Measurements from ENCODE around the gene PRDX6. TPM values are rescaled to one million over a fixed set of nuclear protein-coding genes. Genes with fewer than 3 reads are reported as not detected.
A peak's percentile ranks its signal among the peaks of the same experiment; 100 is the strongest.

The PRDX6 gene
- total RNA-seq, 2 donors from 2014 or later = 483 to 623 TPM

DNA sequence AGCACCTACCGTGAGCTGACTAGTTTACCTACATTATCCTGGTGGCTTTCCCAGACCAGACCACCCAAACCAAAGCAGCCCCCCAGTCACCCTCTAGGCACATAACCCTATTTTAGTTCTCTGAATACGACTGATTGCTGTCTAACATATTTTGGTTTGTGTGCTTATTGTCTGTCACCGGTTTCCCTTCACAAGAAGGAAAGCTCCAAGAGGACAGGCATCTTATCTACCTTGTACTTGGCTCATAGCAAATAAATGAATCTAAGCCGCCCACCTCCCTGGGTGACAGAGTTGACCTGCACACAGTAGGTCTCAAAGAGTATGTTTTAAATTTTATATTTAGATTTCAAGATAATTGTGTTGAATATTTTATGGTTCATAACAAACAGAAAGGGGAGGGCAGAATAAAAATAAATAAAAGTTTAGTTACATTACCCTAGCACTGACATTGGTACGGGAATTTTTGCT is 904 bp upstream of the PRDX6 start:
- Histone ChIP-seq H3K4me3 (ENCODE audit: low read length) (peak overlapping the region; percentile 92), H3K27me3 (ENCODE audit: control insufficient read depth, insufficient read depth, low read length, poor library complexity, severe bottlenecking) (no peaks in the 10 kb centered on the region), H3K9me3 (ENCODE audit: control insufficient read depth, low read length) (peaks cover 23% of the 10 kb centered on the region), H3K4me1 (ENCODE audit: control insufficient read depth, insufficient read depth, low read length) (peaks cover 4% of the 10 kb centered on the region), H3K27ac (ENCODE audit: low read depth, low read length) (no peak overlapping the region), H3K9ac (ENCODE audit: extremely low read depth, low read length, poor library complexity, severe bottlenecking) (peak overlapping the region; percentile 75), H3K36me3 (ENCODE audit: control insufficient read depth, insufficient read depth, low read length) (peaks cover 50% of the 10 kb centered on the region)
- peaks cover 41% of the 10 kb centered on the region for H3K4me1 Mint-ChIP-seq
- H3K9me3 Mint-ChIP-seq = peaks cover 23% of the 10 kb centered on the region
- DNase-seq = no peak
- H3K27me3 Mint-ChIP-seq (ENCODE audit: insufficient read depth) = no peaks in the 10 kb centered on the region
- peak overlapping the region; percentile 88 for H3K27ac Mint-ChIP-seq
- H3K4me3 Mint-ChIP-seq = peak overlapping the region; percentile 97
- H3K36me3 Mint-ChIP-seq (ENCODE audit: low read depth) = peaks cover 53% of the 10 kb centered on the region
- TF ChIP-seq, protein P1, sequence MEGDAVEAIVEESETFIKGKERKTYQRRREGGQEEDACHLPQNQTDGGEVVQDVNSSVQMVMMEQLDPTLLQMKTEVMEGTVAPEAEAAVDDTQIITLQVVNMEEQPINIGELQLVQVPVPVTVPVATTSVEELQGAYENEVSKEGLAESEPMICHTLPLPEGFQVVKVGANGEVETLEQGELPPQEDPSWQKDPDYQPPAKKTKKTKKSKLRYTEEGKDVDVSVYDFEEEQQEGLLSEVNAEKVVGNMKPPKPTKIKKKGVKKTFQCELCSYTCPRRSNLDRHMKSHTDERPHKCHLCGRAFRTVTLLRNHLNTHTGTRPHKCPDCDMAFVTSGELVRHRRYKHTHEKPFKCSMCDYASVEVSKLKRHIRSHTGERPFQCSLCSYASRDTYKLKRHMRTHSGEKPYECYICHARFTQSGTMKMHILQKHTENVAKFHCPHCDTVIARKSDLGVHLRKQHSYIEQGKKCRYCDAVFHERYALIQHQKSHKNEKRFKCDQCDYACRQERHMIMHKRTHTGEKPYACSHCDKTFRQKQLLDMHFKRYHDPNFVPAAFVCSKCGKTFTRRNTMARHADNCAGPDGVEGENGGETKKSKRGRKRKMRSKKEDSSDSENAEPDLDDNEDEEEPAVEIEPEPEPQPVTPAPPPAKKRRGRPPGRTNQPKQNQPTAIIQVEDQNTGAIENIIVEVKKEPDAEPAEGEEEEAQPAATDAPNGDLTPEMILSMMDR (conservative IDR thresholded peaks at IDR 0.05) = no peak
- WGBS, 2 experiments (ENCODE audit: insufficient coverage in 1 of 2, insufficient read length in 1 of 2) = 61 to 90% methylated on average over 2 to 5 of the region's 5 CpGs

DNA sequence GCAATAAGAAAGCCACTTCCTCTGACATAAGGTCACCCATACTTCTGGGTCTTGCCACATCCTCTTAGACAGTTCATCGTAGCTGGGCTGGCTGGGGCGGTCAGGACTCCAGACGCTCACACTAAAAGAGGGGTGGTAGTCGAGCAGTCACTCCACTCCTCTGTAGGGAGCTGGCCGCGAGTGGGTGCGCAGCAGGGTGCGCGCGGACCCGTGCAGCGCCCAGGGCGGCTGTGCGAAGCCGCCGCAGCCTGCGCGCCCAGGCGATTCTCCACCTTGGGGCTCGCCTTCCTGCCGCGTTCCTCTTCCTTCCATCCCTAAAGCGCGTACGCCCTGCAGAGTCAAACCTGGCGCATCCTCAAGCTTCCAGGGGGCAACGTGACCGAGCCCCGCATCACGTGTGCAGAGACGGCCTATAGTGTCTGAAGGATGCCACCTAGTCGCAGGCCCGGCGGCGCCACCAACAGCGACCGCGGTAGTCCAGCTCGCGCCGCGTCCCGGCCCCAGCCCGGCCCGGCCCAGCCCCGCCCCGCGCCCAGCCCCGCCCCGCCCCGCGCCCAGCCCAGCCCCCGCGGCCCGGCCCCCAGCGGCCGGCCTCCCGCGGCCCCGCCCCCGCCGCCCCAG is 360 bp upstream of the PRDX6 start:
- TF ChIP-seq, protein P1 (conservative IDR thresholded peaks at IDR 0.05) = no peak
- Histone ChIP-seq H3K4me1 (ENCODE audit: control insufficient read depth, insufficient read depth, low read length) (peaks cover 4% of the 10 kb centered on the region), H3K27ac (ENCODE audit: low read depth, low read length) (peak overlapping the region; percentile 56), H3K36me3 (ENCODE audit: control insufficient read depth, insufficient read depth, low read length) (peaks cover 50% of the 10 kb centered on the region), H3K9ac (ENCODE audit: extremely low read depth, low read length, poor library complexity, severe bottlenecking) (peak overlapping the region; percentile 75), H3K27me3 (ENCODE audit: control insufficient read depth, insufficient read depth, low read length, poor library complexity, severe bottlenecking) (no peaks in the 10 kb centered on the region), H3K4me3 (ENCODE audit: low read length) (peak overlapping the region; percentile 92), H3K9me3 (ENCODE audit: control insufficient read depth, low read length) (peaks cover 18% of the 10 kb centered on the region)
- Mint-ChIP-seq H3K27ac (peak overlapping the region; percentile 88), H3K36me3 (ENCODE audit: low read depth) (peaks cover 53% of the 10 kb centered on the region), H3K4me1 (peaks cover 46% of the 10 kb centered on the region), H3K9me3 (peaks cover 18% of the 10 kb centered on the region), H3K27me3 (ENCODE audit: insufficient read depth) (no peaks in the 10 kb centered on the region), H3K4me3 (peak overlapping the region; percentile 97)
- 0% methylated on average over 62 of the region's 62 CpGs; no CpG with 5 or more reads in 1 of the 2 experiments for WGBS, 2 experiments (ENCODE audit: insufficient coverage in 1 of 2, insufficient read length in 1 of 2)
- peak; percentile 96 for DNase-seq

DNA sequence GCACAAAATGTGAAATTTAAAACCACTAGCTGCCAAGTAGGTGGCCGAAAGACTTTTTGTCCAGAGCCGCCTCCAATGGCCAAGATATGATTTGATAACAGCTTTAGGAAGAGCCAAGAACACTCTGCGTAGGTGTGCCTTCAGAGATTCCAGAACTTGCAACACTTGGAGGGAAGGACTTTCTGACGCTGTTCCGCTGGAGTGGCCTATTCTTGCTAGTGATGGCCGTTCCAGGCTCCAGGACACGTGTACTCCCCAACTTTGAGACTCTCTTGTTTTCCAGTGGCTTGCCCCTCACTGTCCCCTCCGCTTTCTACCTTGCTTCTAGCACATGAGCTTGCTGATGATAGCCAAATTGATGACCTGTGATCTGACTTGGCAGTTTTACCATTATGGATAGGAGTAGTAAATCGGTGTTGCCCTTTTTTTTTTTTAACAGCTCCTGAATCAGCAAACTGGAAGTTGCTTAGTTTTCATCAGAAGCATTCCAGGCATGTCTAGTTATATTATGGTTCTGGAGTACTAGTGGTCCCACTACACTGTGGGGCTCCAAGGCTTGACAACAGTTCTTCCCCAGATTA is 1.0 kb downstream of the PRDX6 start:
- Mint-ChIP-seq H3K36me3 (ENCODE audit: low read depth) (peaks cover 55% of the 10 kb centered on the region), H3K27ac (peak overlapping the region; percentile 85), H3K4me1 (peaks cover 54% of the 10 kb centered on the region), H3K4me3 (peak overlapping the region; percentile 97), H3K27me3 (ENCODE audit: insufficient read depth) (no peaks in the 10 kb centered on the region), H3K9me3 (peaks cover 7% of the 10 kb centered on the region)
- no peaks in the 10 kb centered on the region for H3K27me3 ChIP-seq (ENCODE audit: control insufficient read depth, insufficient read depth, low read length, poor library complexity, severe bottlenecking)
- peaks cover 4% of the 10 kb centered on the region for H3K9me3 ChIP-seq (ENCODE audit: control insufficient read depth, low read length)
- peaks cover 4% of the 10 kb centered on the region for H3K4me1 ChIP-seq (ENCODE audit: control insufficient read depth, insufficient read depth, low read length)
- WGBS, 2 experiments (ENCODE audit: insufficient coverage in 1 of 2, insufficient read length in 1 of 2) = 5% methylated on average over 8 to 9 of the region's 9 CpGs
- H3K9ac ChIP-seq (ENCODE audit: extremely low read depth, low read length, poor library complexity, severe bottlenecking) = peak overlapping the region; percentile 87
- H3K27ac ChIP-seq (ENCODE audit: low read depth, low read length) = no peak overlapping the region
- peak; percentile 61 for DNase-seq
- TF ChIP-seq, protein P1 (conservative IDR thresholded peaks at IDR 0.05) = no peak
- H3K36me3 ChIP-seq (ENCODE audit: control insufficient read depth, insufficient read depth, low read length) = peaks cover 51% of the 10 kb centered on the region
- peak overlapping the region; percentile 96 for H3K4me3 ChIP-seq (ENCODE audit: low read length)

Data from endodermal cell (in vitro differentiated cells).